ENCODE data around the gene TGFBI.

Gene TGFBI

DNA sequence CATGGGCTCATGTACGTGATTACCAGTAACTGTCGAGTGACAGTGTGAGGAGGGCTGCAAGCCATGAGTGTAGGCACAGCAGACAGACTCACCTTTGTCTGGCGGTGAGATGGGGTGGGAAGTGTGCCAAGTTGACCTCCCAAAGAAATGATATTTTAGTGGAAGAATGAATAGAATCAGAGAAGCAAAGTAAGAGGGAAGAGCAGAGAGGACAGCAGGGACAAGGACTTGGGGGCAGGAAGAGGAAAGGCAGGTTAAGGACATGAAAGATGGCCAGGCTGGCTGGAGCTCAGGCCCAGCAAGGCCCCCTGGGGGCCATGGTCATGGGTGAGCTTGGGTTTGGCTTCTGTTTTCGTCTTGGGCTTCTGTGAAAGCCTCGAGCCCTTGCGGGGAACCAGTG, 20.2 kb downstream of the TGFBI start:
- no peak for DNase-seq

DNA sequence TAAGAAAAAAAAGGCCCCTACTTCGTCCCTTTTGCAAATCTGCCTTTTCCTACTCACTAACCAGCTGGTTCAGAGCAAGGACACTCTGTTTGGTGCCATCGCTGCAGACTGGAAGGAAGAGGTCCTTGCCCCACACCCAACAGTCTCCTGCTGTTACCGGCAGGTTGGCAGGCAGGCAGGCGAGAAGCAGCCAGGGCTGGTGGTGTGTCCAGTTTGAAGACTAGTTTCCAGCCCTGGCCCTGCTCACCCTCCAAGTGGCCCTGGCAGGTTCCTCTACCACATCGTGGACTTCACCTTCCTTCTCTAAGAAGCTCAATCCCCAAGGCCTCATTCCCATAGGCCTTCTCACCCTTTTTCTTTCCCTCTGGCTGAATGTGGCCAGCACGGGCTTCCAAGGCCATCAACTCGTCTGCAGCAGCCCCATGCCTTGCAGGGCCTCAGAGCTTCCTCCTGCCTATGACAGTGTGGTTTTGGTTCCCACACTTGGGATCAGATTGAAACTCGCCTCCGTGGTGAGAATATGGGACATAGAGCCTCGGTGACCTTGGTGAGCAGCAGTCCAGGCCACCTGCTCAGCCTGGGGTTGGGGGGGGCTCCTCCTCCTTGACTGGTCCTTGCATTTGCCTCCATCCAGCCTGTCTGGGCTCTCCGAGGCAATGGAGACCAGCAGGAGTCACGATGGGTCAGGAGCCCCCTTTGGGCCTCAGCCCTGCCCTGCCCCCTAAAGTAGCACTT, 22.9 kb downstream of the TGFBI start:
- no peak for DNase-seq

DNA sequence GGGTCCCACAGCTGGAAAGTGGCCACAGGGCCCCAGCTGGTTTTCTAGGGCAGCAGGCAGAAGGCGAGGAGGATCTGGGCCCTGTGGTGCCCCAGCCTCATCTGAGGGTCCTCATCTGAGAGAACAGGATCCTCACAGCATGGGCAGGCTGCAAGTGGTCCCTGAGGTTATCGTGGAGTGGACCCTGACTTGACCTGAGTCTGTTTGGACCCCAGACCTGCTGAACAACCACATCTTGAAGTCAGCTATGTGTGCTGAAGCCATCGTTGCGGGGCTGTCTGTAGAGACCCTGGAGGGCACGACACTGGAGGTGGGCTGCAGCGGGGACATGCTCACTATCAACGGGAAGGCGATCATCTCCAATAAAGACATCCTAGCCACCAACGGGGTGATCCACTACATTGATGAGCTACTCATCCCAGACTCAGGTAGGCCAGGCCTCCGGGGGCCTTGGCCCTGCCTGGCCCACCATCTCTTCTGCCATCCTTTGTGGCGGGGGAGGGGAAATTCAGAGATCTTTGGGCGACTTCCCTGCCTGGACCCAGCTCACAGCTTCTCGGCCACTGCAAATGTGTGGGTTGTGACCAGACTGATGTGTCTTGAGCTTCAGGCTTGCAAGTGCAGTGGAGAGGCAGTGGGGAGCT, 24.0 kb downstream of the TGFBI start:
- no peak for DNase-seq

DNA sequence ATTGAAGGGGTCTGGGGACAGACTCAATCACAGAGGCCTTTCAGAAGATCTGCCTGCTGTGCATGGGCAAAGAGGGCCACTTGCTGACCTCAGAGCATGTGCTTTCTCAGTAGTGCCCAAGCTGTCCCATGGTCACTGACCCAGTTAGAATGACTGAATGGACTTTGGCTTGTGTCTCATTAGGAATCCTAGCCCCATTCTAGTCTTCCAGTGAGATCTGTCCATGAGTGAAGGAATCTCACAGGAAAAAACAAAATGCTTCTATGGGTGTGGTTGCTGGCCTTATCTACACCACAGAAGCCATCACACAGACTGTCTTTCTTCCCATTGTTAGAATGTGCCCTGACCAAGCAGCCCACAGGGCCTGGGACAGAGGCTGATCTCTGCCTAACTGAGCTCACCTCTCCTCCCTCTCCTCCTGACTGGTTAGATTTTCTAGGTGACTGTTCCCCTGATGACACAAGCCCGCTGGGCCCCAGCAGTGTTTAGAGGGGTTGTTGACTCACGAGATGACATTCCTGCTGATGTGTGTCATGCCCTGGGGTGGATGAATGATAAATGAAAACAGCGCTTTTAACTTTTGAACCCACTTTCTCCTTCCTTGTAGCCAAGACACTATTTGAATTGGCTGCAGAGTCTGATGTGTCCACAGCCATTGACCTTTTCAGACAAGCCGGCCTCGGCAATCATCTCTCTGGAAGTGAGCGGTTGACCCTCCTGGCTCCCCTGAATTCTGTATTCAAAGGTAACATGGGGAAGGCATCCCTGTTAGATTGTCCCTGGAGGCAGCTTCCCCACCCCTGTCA, 24.8 kb downstream of the TGFBI start:
- DNase-seq = no peak

DNA sequence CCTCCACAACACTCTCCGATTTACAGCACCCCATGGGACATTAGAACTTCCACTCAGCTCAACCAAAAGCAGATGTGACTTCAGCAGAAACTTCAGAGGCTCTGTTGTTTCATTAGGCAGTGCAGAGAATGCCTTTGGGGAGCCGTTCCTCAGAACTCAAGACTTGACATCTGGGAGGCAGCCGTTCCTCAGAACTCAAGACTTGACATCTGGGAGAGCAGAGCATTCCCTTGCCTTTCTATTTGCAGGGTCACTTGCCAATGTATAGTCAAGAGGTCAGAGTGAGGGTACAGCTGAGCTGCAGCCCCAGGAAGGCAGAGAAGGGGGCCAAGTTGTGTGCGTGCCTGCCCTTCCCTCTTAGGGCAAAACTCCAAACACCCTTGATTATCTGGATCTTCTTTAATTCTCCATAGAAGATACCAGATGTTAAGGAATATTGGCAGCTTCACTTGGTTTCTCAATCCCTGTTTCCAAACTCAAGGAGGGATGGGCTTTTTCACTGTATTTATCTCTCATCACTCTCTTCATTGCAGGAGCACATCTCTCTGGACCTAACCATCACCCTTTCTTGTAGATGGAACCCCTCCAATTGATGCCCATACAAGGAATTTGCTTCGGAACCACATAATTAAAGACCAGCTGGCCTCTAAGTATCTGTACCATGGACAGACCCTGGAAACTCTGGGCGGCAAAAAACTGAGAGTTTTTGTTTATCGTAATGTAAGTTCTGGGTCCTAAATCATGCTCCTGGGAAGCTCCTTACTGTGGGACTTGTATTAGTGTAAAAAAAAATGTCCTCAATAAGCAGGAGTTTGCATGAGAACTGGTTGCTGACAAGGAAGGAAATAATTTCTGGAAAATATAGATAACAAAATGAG, 25.6 kb downstream of the TGFBI start:
- DNase-seq = no peak

DNA sequence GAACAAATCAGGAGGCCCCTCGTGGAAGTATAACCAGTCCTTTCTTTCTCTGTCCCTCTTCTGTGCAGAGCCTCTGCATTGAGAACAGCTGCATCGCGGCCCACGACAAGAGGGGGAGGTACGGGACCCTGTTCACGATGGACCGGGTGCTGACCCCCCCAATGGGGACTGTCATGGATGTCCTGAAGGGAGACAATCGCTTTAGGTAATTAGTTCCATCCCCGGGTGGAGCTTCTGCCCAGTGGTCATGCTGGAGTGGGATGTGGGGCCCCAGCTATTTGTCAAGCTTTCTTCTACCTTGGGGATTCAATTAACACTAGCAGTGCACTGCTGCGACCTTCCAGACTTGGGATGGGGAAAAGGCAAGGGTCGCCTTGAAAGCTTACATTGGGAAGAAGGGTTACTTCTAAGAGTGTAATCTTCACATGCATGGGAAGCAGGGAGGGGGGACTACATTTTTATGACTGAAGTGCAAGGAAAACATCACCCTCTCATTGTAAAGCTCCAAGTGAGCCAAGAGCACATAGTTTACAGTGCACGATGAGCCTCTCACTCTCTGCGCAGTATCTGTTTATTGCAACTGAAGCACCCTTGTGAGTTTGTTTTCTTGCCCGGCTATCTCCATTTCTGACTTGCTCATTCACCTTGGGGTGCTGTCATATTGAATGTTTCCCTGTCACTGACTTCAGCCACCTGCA, 27.0 kb downstream of the TGFBI start:
- DNase-seq = no peak

DNA sequence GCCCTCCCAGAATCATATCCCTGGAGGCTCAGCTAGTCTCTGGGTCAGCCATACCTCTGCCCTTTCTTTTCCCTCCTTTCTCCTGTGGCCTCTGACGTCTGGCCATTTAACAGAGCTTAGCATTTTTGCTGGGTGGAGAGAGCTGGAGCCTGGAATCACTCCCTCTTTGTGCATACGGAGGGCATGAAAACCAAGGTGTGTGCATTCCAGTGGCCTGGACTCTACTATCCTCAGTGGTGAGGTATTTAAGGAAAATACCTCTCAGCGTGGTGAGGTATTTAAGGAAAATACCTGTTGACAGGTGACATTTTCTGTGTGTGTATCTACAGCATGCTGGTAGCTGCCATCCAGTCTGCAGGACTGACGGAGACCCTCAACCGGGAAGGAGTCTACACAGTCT, 27.5 kb downstream of the TGFBI start:
- DNase-seq = no peak

DNA sequence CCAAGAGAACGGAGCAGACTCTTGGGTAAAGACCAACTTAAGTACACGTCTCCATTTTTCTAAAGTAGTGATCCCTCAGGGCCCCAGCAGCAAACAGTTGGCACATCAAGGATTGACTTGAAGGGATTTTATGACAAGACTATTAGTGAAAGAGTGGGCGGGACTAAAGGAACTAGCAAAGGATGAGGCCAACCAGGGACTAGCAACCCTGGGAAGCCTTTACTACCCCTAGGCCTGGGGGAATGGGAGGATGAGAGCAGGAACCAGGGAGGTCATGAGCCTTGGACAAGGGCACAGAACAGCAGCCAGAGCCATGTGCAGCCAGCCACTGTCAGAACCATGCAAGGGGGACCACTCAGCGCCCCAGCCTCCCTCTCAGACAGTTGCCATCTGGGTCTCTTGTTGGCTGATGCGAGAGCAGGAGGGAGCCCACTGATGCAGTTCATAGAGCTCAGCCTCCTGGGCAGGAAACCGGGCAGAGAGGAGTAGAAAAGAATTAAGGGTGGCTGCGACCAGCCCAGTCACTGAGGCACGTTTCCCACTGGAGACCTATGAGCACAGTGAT, 28.1 kb downstream of the TGFBI start:
- no peak for DNase-seq

DNA sequence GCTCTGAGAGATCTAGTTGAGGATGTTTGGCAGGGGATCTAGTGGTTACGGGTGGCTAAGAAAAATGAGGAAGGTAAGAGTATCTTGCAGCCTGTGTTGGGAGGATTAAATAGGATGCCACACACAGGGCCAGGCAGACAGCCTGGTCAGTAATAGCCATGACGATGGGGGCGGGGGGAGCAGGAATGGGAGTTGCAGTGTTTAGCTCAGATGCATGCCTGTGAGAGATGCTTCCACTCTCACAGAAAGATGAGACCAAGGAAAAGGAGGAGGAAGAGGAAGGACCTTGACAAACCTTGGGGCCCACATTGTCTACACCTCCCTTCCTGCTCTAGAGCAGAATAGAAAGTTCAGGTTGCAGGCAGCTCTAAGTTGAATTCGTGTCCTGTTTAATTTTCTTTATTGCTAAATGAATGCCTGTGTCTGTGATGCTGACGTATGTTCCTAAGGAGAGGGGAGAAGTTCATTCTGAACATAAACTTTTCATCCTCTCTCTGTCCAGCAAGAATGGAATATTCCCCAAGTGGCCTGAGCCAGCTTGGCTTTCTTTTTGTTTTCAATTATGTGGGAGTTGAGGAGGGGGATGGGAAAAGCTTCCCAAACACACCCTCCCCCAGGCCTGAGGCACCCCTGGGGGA, 28.7 kb downstream of the TGFBI start:
- DNase-seq = no peak

DNA sequence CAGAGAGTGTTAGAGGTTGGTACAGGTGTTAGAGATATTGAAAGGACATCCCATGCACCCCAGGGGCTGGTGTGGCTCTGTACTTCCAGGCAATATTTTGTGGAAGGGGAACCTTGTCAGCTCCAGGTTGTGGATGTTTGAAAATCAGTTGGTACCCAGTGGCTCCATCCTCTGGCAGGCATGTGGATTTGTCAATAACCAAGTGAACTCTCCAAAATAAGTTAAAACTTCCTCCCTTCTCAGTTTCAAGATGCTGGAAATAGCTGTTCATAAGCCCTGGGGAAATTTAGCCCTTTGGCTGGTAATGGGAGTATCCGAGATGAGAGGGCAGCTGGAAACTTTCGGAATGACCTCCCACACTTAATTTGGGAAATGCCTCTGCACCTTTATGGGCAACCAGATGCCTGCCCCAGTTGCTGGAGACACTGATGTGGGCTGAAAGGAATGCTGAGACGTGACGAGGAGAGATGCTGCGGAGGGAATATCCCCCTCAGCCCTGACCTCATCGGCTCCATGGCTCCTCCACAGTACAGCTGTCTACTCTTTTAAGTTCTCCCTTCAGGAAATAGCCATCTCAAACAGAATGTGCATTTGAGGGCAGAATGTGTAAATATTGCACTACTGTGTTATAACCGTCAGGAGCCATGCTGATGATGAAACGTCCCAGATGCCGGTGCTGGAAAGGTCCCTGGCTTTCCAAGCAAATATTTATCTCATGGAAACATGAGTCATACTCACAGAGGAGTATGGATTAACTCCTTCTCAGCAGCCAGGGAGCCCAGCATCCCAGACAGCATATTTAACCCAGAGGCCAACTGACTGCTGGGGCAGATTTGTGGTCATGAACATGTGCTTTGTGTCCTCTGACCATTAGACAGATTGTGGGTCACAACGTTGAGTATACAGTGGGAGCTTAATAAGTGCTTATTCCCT, 29.5 kb downstream of the TGFBI start:
- no peak for DNase-seq

DNA sequence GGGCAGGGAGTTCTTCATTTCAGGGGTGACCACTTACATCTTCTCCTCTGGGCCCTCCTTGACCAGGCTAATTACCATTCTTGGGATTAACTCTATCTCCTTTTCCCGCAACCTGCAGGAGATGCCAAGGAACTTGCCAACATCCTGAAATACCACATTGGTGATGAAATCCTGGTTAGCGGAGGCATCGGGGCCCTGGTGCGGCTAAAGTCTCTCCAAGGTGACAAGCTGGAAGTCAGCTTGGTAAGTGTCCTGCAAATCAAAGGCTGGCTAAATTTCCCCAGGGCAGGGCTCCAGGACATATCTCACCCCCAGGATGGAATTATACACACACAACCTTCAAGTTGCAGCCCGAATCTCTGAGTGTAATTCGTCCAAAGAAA, 30.2 kb downstream of the TGFBI start:
- no peak for DNase-seq

DNA sequence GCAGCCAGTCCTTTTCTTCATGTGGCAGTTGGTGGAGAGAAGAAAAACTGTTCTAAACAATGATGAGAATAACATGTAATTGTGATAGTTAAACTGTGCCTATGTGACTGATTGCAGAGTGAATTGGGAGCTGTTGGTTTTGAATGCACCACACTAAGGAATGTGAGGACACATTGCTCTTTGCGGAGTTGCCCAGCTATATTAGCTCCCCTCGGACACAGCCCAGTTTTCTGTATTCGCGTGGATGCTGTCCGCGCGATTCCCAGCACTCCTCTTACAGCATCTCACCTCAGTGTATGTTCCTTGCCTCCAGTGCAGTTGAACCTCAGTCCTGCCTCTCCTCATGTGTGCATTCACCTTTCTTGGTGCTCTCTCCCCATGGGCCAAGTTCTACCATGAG, 32.2 kb downstream of the TGFBI start:
- DNase-seq = no peak

DNA sequence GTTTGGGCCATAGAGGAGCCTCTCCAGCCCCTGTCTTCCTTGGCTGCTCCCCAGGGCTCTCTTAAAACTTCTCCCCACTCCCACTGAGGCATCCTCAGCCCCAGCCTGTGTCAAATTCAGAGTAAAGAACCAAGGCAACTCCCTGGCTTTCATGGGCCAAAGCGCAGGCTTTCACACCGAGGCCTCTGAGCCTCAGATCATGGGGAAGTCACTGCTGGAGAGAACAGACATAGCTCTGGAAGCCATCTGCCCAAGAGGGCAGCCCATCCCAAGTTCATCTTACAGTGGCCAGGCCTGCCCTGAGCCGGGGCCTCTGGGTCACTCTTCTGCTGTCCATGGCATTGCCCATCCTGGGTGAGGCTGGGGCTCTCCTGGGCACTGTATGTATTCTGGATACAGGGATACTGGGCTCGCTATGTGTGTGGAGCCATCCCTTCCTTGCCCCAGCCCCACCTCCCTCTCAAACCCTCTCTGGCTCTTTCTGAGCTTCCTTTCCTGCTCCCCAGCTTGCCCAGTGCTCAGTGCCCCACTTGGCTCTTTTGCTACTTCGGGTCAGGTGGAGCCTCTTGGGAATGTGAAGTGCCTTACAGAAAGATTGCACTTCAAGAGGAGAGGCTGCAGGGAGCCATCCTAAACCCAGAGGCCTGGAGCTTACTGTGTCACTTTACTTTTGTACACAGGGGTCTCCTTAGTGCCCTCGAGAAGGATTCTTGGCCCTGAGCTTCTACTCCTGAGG, 33.0 kb downstream of the TGFBI start:
- DNase-seq = no peak

DNA sequence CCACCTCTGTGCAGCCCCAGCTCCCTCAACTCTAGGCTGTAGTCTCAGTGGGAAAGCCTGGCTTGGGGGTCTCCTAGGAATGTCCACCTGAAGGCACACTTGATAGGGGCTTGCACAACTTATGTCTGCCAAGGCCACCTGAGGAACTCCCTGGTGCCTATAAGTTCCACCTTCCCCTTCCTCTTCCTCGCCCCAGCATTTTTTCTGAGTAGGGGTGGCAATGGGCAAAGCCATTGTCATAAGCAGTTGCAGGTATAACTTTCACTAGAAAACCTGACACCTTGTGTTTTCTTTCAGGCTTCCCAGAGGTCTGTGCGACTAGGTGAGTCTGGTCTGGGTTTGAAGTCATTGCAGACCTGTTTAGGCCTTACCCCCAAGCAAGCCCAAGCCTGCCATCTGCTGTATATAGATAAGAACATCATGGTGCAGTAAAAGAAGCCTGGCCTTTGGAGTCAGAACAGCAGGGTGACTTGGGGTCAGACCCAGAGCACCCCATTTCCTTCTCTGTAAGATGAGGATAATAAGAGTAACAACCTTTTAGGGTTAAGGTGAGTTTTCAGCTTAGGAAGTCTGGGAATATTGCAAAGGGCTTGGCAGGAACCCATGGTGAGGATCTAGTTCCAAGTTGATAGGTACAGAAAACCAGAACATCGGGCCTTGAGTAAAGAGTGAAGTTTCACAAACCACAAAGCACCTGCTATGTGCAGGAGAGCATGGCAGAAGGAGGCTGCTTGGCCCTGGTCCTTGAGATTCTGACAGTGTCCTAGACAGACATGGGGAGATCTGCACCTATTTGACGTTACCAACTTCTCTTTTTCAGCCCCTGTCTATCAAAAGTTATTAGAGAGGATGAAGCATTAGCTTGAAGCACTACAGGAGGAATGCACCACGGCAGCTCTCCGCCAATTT, 33.8 kb downstream of the TGFBI start:
- DNase-seq = no peak

DNA sequence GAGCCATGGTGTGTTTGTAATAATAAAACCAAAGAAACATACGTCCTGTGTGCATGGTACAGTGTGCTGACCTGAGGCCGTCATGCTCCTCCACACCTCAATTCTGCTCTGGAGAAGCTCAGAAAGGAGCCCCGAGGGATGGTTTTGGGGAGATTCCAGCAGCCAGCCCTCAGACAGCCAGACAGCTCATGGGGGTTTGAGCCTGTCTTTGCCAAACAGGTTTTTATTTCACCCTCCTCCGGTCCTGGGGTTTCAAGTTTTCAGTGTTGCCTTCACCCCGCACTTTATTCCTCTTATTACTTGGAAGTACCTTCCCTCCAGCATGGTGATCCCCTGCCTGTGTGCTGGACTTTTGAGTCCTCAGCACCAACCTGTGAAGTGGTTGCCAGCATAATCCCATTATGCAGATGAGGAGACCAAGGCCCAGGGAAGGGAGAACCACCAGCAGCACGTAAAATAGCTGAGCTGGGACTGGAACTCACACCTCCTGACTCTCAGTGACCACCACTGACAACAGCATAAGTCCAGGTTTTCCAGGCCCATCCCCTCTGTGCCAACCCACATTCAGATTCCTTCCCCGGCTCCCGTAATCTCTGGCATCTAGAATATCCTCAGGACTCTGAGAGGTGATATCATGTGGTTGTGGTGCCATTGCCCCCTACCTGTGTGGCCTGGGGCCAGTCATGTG, 35.1 kb downstream of the TGFBI start:
- DNase-seq = no peak

DNA sequence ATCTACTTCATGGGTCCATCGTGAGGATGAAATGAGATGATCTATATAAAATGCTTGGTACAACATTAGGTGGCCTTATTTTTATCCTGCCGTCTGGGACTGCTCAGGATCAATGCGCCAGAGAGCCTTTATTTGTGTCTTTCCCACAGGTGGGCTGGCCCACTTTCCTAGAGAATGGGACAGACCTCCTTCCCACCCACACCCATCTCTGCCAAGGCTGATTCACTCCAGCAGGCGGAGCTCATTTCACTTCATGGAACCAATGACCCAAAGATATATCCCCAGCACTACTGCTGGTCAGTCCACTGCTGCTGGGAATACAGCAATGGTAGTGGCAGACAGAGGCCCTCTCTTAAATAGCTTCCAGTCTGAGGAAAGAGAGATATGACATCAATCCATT, 35.7 kb downstream of the TGFBI start:
- DNase-seq = no peak

DNA sequence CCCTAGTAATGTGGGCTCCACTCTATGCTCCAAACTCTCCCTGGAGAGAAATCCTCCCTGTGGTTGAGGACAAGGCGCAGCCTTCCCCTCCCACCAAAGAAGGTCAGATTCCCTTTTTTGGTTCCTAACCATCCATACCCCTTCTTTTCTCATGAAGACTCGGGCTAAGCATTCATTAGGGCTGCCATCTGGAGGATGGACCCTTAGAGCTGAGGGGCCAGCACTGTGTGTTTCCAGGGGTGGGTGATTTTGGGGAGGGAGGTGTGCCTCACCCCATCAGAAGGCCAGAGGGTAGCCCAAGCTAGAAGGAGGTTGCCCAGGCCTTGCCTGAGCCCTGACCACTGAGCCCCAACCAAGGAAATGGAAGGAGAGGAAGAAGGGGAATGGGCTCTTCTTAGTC, 36.8 kb downstream of the TGFBI start:
- no peak for DNase-seq
